HG03558 (cell line): ENCODE data around the gene TTC34.
"Not testable (repeated sequence)": the region's sequence is repeated elsewhere in the genome, so short reads cannot be mapped to it uniquely, and the experiment has no call there.

Experiments
- ATAC-seq: cut with Tn5 transposase; IDR thresholded peaks from one replicate; pipeline ENCODE4 v1.9.1; 2021; ENCODE audit warnings: moderate number of reproducible peaks; ENCODE audit not compliant: unreplicated experiment; ENCODE audit errors: extremely low read depth

The TTC34 gene

DNA sequence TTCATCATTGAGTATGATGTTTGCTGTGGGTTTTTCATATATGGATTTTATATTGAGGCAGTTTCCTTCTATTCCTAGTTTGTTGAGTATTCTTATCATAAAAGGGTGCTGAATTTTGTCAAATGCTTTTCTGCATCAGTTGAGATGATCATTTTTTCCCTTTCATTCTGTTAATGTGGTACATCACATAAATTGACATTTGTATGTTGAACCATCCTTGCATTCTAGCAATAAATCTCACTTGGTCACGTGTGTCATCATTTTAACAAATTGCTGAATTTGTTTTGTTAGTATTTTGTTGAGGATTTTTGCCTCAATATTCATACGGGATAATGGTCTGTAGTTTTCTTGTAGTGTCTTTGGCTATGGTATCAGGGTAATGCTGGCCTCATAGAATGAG is 19.9 kb downstream of the TTC34 start:
- no peak for ATAC-seq

- no peak for ATAC-seq
These were observed 23.3 kb downstream of the TTC34 start for GRCh38 chr1:2778220-2778592.

- no peak for ATAC-seq
These were observed 23.9 kb downstream of the TTC34 start for GRCh38 chr1:2777424-2778219.

GRCh38 chr1:2775333-2775732 is 26.2 kb downstream of the TTC34 start:
- not testable (repeated sequence) for ATAC-seq

DNA sequence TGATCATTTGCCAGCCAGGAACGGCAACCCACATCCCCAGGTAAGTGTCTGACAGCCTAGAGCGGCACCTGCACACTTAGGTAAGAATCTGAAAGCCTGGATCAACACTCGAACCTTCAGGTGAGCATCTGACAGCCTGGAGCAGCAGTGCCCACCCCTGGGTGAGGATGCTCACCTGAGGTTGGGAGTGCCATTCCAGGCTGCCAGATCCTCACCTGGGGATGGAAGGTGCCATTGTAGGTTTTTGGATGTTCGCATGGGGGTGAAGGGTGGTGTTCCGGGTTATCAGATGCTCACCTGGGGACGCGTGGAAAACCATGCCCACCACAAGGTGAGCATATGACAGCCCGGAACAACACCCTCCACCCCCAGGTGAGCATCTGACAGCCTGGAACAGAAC is 33.4 kb downstream of the TTC34 start:
- not testable (repeated sequence) for ATAC-seq

DNA sequence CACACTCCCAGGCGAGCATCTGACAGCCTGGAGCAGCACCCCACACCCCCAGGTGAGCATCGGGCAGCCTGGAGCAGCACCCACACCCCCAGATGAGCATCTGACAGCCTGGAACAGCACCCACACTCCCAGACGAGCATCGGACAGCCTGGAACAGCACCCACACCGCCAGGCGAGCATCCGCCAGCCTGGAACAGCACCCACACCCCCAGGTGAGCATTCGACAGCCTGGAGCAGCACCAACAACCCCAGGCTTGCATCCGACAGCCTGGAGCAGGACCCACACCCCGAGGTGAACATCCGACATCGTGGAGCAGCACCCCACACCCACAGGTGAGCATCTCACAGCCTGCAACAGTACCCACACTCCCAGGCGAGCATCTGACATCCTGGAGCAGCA is 42.1 kb downstream of the TTC34 start:
- not testable (repeated sequence) for ATAC-seq

DNA sequence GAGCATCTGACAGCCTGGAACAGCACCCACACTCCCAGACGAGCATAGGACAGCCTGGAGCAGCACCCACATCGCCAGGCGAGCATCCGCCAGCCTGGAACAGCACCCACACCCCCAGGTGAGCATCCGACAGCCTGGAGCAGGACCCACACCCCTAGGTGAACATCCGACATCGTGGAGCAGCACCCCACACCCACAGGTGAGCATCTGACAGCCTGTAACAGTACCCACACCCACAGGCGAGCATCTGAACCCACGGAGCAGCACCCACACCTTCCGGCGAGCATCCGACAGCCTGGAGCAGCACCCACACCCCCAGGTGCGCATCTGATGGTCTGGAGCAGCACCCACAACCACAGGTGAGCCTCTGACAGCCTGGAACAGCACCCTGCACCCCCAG is 44.0 kb downstream of the TTC34 start:
- ATAC-seq: not testable (repeated sequence)

GRCh38 chr1:2755426-2755825 is 46.1 kb downstream of the TTC34 start:
- not testable (repeated sequence) for ATAC-seq

GRCh38 chr1:2754597-2754996 is 46.9 kb downstream of the TTC34 start:
- ATAC-seq: not testable (repeated sequence)

DNA sequence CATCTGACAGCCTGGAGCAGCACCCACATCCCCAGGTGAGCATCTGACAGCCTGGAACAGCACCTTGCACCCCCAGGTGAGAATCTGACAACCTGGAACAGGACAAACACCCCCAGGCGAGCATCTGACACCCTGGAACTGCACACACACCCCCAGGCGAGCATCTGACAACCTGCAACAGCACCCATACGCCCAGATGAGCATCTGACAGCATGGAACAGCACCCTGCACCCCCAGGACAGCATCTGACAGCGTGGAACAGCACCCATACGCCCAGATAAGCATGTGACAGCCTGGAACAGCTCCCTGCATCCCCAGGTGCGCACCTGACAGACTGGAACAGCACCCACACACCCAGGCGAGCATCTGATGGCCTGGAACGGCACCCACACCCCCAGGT is 49.0 kb downstream of the TTC34 start:
- not testable (repeated sequence) for ATAC-seq

GRCh38 chr1:2751866-2752265 is 49.6 kb downstream of the TTC34 start:
- not testable (repeated sequence) for ATAC-seq

- not testable (repeated sequence) for ATAC-seq
These were observed 50.4 kb downstream of the TTC34 start for GRCh38 chr1:2750766-2751730.

DNA sequence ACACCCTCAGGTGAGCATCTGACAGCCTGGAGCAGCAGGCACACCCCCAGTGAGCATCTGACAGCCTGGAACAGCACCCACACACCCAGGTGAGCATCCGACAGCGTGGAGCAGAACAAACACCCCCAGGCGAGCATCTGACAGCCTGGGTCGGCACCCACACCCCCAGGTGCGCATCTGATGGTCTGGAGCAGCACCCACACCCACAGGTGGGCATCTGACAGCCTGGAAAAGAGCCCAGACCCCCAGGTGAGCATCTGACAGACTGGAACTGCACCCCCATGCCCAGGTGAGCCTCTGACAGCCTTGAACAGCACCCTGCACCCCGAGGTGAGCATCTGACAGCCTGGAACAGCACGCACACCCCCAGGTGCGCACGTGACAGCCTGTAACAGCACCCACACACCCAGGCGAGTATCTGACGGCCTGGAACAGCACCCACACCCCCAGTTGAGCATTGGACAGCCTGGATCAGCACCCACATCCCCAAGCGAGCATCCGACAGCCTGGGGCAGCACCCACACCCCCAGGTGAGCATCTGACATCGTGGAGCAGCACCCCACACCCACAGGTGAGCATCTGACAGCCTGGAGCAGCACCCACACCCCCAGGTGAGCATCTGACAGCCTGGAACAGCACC is 51.3 kb downstream of the TTC34 start:
- not testable (repeated sequence) for ATAC-seq

- not testable (repeated sequence) for ATAC-seq
These were observed 52.9 kb downstream of the TTC34 start for GRCh38 chr1:2748626-2749025.

DNA sequence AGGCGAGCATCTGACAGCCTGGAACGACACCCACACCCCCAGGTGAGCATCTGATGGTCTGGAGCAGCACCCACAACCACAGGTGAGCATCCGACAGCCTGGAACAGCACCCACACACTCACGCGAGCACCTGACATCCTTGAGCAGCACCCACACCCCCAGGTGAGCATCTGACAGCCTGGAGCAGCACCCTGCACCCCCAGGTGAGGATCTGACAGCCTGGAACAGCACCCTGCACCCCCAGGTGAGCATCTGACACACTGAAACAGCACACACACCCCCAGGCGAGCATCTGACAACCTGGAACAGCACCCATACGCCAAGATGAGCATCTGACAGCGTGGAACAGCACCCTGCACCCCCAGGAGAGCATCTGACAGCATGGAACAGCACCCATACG is 106.7 kb downstream of the TTC34 start:
- ATAC-seq: not testable (repeated sequence)

- ATAC-seq: not testable (repeated sequence)
These were observed 111.3 kb downstream of the TTC34 start for GRCh38 chr1:2690180-2690579.

DNA sequence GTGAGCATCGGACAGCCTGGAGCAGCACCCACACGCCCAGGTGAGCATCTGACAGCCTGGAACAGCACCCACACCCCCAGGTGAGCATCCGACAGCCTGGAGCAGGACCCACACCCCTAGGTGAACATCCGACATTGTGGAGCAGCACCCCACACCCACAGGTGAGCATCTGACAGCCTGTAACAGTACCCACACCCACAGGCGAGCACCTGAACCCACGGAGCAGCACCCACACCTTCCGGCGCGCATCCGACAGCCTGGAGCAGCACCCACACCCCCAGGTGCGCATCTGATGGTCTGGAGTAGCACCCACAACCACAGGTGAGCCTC is 113.2 kb downstream of the TTC34 start:
- ATAC-seq: not testable (repeated sequence)

- ATAC-seq: not testable (repeated sequence)
These were observed 113.7 kb downstream of the TTC34 start for GRCh38 chr1:2687638-2688335.

- ATAC-seq: not testable (repeated sequence)
These were observed 114.3 kb downstream of the TTC34 start for GRCh38 chr1:2687174-2687591.
